Right cardiac atrium (tissue), 5 donors: Measurements from ENCODE around the gene CDH4. TPM values are rescaled to one million over a fixed set of nuclear protein-coding genes. Genes with fewer than 3 reads are reported as not detected.

ENCODE experiments used
- ATAC-seq, 2 donors: fragments of 200-7000 bp; cut with Tn5 transposase; one replicate each; pipeline versions ENCODE4 v1.8.0 to v1.9.1; 2020; ENCODE audit warnings: moderate library complexity in 2 of 2, mild to moderate bottlenecking in 1 of 2
- DNase-seq, 3 donors: peaks; one replicate each; pipeline ENCODE4 v3.0.0-alpha.2; 2020
- H3K27ac ChIP-seq: one replicate; pipeline ENCODE4 v1.5.1; 2013; ENCODE audit warnings: mild to moderate bottlenecking, low read length, control low read depth, moderate library complexity
- H3K27me3 ChIP-seq: one replicate; pipeline ENCODE4 v1.6.1; 2013; ENCODE audit not compliant: control insufficient read depth, insufficient read depth
- H3K4me1 ChIP-seq: one replicate; pipeline ENCODE4 v1.6.1; 2013; ENCODE audit warnings: low read length; ENCODE audit not compliant: control insufficient read depth, insufficient read depth
- H3K4me3 ChIP-seq: one replicate; pipeline ENCODE4 v1.5.1; 2013; ENCODE audit warnings: low read length, control low read depth
- H3K9me3 ChIP-seq: one replicate; pipeline ENCODE4 v1.6.1; 2013; ENCODE audit warnings: low read length; ENCODE audit not compliant: control insufficient read depth
- WGBS: extraction: QIAGEN DNeasy Blood & Tissue Kit; methylation state at CpG from one replicate; pipeline ENCODE4 v1.1.7; 2013; 5-methylcytosine and 5-hydroxymethylcytosine counted together
- intact Hi-C, 4 donors: fragments of 100-400 bp; cut with DNase I; formaldehyde crosslinking; loops; one replicate each; pipeline versions ENCODE4 v1.11.0 to v1.14.0; 2022 to 2023
- polyA plus RNA-seq: library from polyadenylated mRNA; stranded (reverse); fragments of 200-250 nt; gene quantifications from one replicate; pipeline ENCODE4 v1.2.3, GENCODE V29; 2013
- total RNA-seq, 4 donors: library from RNA; stranded (reverse); fragmentation: NEBNext Ultra II Directional; extraction: Animal tissue kit (Norgen Biotek cat#: 25700); gene quantifications; one replicate each; pipeline ENCODE4 v1.2.1, GENCODE V29; 2021
- donor health status: healthy with polysubstance abuse.
- donor health status: DM: no; HTN: yes; CAD: no.
- donor health status: DM: no; HTN: no; CAD: no.
- donor health status: DM: no; HTN: yes; CAD: no; lungs with severe emphysema.
- donor health status: DM: yes; HTN: yes; CAD: no.

Gene CDH4
- total and polyA plus RNA-seq, 5 donors = 0.21 to 1.0 (median 0.39) TPM

GRCh38 chr20:61680096-61680495 lies 428.0 kb downstream of the CDH4 start:
- Histone ChIP-seq H3K27me3 (no peaks in the 10 kb centered on the region), H3K4me3 (no peak overlapping the region), H3K9me3 (no peaks in the 10 kb centered on the region), H3K27ac (no peak overlapping the region), H3K4me1 (no peaks in the 10 kb centered on the region)
- 83% methylated on average over 7 of the region's 7 CpGs for WGBS
- intact Hi-C loops = no loop called here
- peak in 1 of 3 donors; percentile 21 for DNase-seq
- ATAC-seq = no peak

- ATAC-seq (no peak), DNase-seq (no peak)
- Histone ChIP-seq H3K9me3 (no peaks in the 10 kb centered on the region), H3K27ac (no peak overlapping the region), H3K4me3 (no peak overlapping the region), H3K27me3 (no peaks in the 10 kb centered on the region), H3K4me1 (no peaks in the 10 kb centered on the region)
- 71% methylated on average over 5 of the region's 5 CpGs for WGBS
- intact Hi-C loops = no loop called here
Observed at GRCh38 chr20:61682114-61682995, 430.3 kb downstream of the CDH4 start.

GRCh38 chr20:61682996-61683681 lies 431.1 kb downstream of the CDH4 start:
- DNase-seq (peak in 1 of 3 donors; percentile 28), ATAC-seq (no peak)
- H3K4me3 ChIP-seq = no peak overlapping the region
- H3K9me3 ChIP-seq = no peaks in the 10 kb centered on the region
- intact Hi-C loops = no loop called here
- H3K27ac ChIP-seq = no peak overlapping the region
- H3K27me3 ChIP-seq = no peaks in the 10 kb centered on the region
- H3K4me1 ChIP-seq = no peaks in the 10 kb centered on the region
- 84% methylated on average over 20 of the region's 20 CpGs for WGBS

- ATAC-seq (no peak), DNase-seq (peak in 1 of 3 donors; percentile 7)
- Histone ChIP-seq H3K4me1 (no peaks in the 10 kb centered on the region), H3K9me3 (no peaks in the 10 kb centered on the region), H3K27me3 (no peaks in the 10 kb centered on the region), H3K4me3 (no peak overlapping the region), H3K27ac (no peak overlapping the region)
- intact Hi-C loops = no loop called here
- WGBS = 54% methylated on average over 6 of the region's 6 CpGs
Observed at GRCh38 chr20:61683721-61684120, 431.7 kb downstream of the CDH4 start.

- H3K27ac ChIP-seq = no peak overlapping the region
- no peaks in the 10 kb centered on the region for H3K27me3 ChIP-seq
- H3K9me3 ChIP-seq = no peaks in the 10 kb centered on the region
- intact Hi-C loops = no loop called here
- 70% methylated on average over 13 of the region's 13 CpGs for WGBS
- no peak overlapping the region for H3K4me3 ChIP-seq
- peak in 1 of 3 donors; percentile 16 for DNase-seq
- ATAC-seq = no peak
- no peaks in the 10 kb centered on the region for H3K4me1 ChIP-seq
Observed at GRCh38 chr20:61684136-61684535, 432.1 kb downstream of the CDH4 start.

GRCh38 chr20:61684583-61685235 lies 432.6 kb downstream of the CDH4 start:
- peak in 1 of 3 donors; percentile 16 for DNase-seq
- 76% methylated on average over 10 of the region's 10 CpGs for WGBS

GRCh38 chr20:61685462-61685861 lies 433.4 kb downstream of the CDH4 start:
- no peaks in the 10 kb centered on the region for H3K27me3 ChIP-seq

More at GRCh38 chr20:61684583-61685235, 432.6 kb downstream of the CDH4 start:
- no peak for ATAC-seq
- Histone ChIP-seq H3K27me3 (no peaks in the 10 kb centered on the region), H3K4me3 (no peak overlapping the region), H3K9me3 (no peaks in the 10 kb centered on the region), H3K4me1 (no peaks in the 10 kb centered on the region), H3K27ac (no peak overlapping the region)
- intact Hi-C loops = no loop called here

GRCh38 chr20:61686051-61686936 lies 434.2 kb downstream of the CDH4 start:
- DNase-seq (no peak), ATAC-seq (no peak)
- 91% methylated on average over 38 of the region's 38 CpGs for WGBS
- intact Hi-C loops = no loop called here
- no peaks in the 10 kb centered on the region for H3K4me1 ChIP-seq
- H3K27ac ChIP-seq = no peak overlapping the region
- H3K27me3 ChIP-seq = no peaks in the 10 kb centered on the region
- H3K9me3 ChIP-seq = no peaks in the 10 kb centered on the region
- H3K4me3 ChIP-seq = no peak overlapping the region

More at GRCh38 chr20:61685462-61685861, 433.4 kb downstream of the CDH4 start:
- ATAC-seq (peak in 1 of 2 donors; percentile 31), DNase-seq (peak in 1 of 3 donors; percentile 45)
- Histone ChIP-seq H3K4me3 (no peak overlapping the region), H3K4me1 (no peaks in the 10 kb centered on the region), H3K27ac (no peak overlapping the region), H3K9me3 (no peaks in the 10 kb centered on the region)
- WGBS = 81% methylated on average over 14 of the region's 14 CpGs
- intact Hi-C loops = no loop called here

GRCh38 chr20:61688411-61688810 lies 436.4 kb downstream of the CDH4 start:
- no peaks in the 10 kb centered on the region for H3K4me1 ChIP-seq
- H3K27me3 ChIP-seq = no peaks in the 10 kb centered on the region
- no peak for ATAC-seq
- no peak overlapping the region for H3K4me3 ChIP-seq
- intact Hi-C loops = no loop called here
- peak in 1 of 3 donors; percentile 19 for DNase-seq
- no peak overlapping the region for H3K27ac ChIP-seq
- no peaks in the 10 kb centered on the region for H3K9me3 ChIP-seq
- WGBS = 86% methylated on average over 13 of the region's 13 CpGs

GRCh38 chr20:61690150-61690549 lies 438.1 kb downstream of the CDH4 start:
- no peak for ATAC-seq
- no peaks in the 10 kb centered on the region for H3K9me3 ChIP-seq
- H3K27ac ChIP-seq = no peak overlapping the region
- H3K27me3 ChIP-seq = no peaks in the 10 kb centered on the region
- intact Hi-C loops = no loop called here
- WGBS = 90% methylated on average over 7 of the region's 7 CpGs
- H3K4me3 ChIP-seq = no peak overlapping the region
- peak in 1 of 3 donors; percentile 25 for DNase-seq
- no peaks in the 10 kb centered on the region for H3K4me1 ChIP-seq
